D721Med (cell line): ENCODE results near the gene DLG5.

Source experiments
- DNase-seq: peaks from one replicate; pipeline ENCODE4 v3.0.0; 2011; ENCODE audit warnings: low spot score; ENCODE audit not compliant: insufficient read length
- FAIRE-seq: peaks from 2 replicates; lab custom pipeline; 2011; peaks lifted over from hg19 to GRCh38; lab: Jason Lieb, UNC
- CTCF ChIP-seq: IDR thresholded peaks from 2 replicates; pipeline ENCODE4 v1.5.1; 2012; ENCODE audit warnings: mild to moderate bottlenecking, control low read depth; ENCODE audit not compliant: insufficient read depth; ENCODE audit errors: missing control alignments

DLG5 gene

GRCh38 chr10:77821036-77821435 is 105.5 kb downstream of the DLG5 start:
- DNase-seq (no peak), FAIRE-seq (no peak)
- no peak for TF ChIP-seq CTCF

- no peak for FAIRE-seq
- TF ChIP-seq CTCF = no peak
- DNase-seq = no peak
Observed at GRCh38 chr10:77820349-77820748, 106.2 kb downstream of the DLG5 start.

GRCh38 chr10:77819210-77820112 is 107.1 kb downstream of the DLG5 start:
- FAIRE-seq = no peak

GRCh38 chr10:77818378-77818777 is 108.2 kb downstream of the DLG5 start:
- no peak for FAIRE-seq
- TF ChIP-seq CTCF = no peak
- no peak for DNase-seq

More at GRCh38 chr10:77819210-77820112, 107.1 kb downstream of the DLG5 start:
- no peak for DNase-seq
- TF ChIP-seq CTCF = no peak

- DNase-seq (no peak), FAIRE-seq (no peak)
- TF ChIP-seq CTCF = no peak
Observed at GRCh38 chr10:77817541-77817940, 109.0 kb downstream of the DLG5 start.

GRCh38 chr10:77816311-77816710 is 110.2 kb downstream of the DLG5 start:
- FAIRE-seq (no peak), DNase-seq (no peak)
- TF ChIP-seq CTCF = no peak

GRCh38 chr10:77812741-77813140 is 113.8 kb downstream of the DLG5 start:
- FAIRE-seq = no peak

More at GRCh38 chr10:77812741-77813140, 113.8 kb downstream of the DLG5 start:
- TF ChIP-seq CTCF = no peak
- DNase-seq = no peak
